HPDE6-E6E7 (cell line): ENCODE measurements around the gene TBC1D25.

Experiments
- DNase-seq: peaks from one replicate; pipeline ENCODE4 v3.0.0; 2011; ENCODE audit warnings: missing footprints; ENCODE audit errors: extremely low spot score

Gene TBC1D25

GRCh38 chrX:48539345-48540027 is at the start of gene TBC1D25:
Gene TBC1D25 (plus strand): TSS chrX:48539714. CDS start chrX:48539798, 84 bp downstream.
- peak; percentile 75 for DNase-seq

GRCh38 chrX:48489892-48490291 is 49.6 kb upstream of the TBC1D25 start:
- DNase-seq: no peak

- no peak for DNase-seq
Measured at GRCh38 chrX:48490661-48491060, 48.9 kb upstream of the TBC1D25 start.

- DNase-seq: no peak
Measured at GRCh38 chrX:48491809-48492208, 47.7 kb upstream of the TBC1D25 start.

- DNase-seq: no peak
Measured at GRCh38 chrX:48492293-48492910, 47.1 kb upstream of the TBC1D25 start.

- DNase-seq: no peak
Measured at GRCh38 chrX:48493890-48494364, 45.6 kb upstream of the TBC1D25 start.

GRCh38 chrX:48496660-48497059 is 42.9 kb upstream of the TBC1D25 start:
- no peak for DNase-seq

GRCh38 chrX:48497871-48498270 is 41.6 kb upstream of the TBC1D25 start:
- no peak for DNase-seq

GRCh38 chrX:48498374-48498809 is 41.1 kb upstream of the TBC1D25 start:
- DNase-seq: no peak

GRCh38 chrX:48504261-48504660 is 35.3 kb upstream of the TBC1D25 start:
- no peak for DNase-seq

GRCh38 chrX:48505481-48505880 is 34.0 kb upstream of the TBC1D25 start:
- no peak for DNase-seq

- DNase-seq: no peak
Measured at GRCh38 chrX:48507246-48507645, 32.3 kb upstream of the TBC1D25 start.

GRCh38 chrX:48508400-48509244 is 30.9 kb upstream of the TBC1D25 start, which contains the start of gene PORCN:
Gene PORCN (plus strand): TSS chrX:48508992. CDS start chrX:48509821, 829 bp downstream.
- peak; percentile 54 for DNase-seq

- DNase-seq: no peak
Measured at GRCh38 chrX:48509245-48509590, 30.3 kb upstream of the TBC1D25 start.

- DNase-seq: no peak
Measured at GRCh38 chrX:48509619-48510018, 29.9 kb upstream of the TBC1D25 start.

- no peak for DNase-seq
Measured at GRCh38 chrX:48511560-48511959, 28.0 kb upstream of the TBC1D25 start.

- DNase-seq: no peak
Measured at GRCh38 chrX:48512371-48512935, 27.1 kb upstream of the TBC1D25 start.

GRCh38 chrX:48513670-48514069 is 25.8 kb upstream of the TBC1D25 start:
- DNase-seq: no peak

GRCh38 chrX:48514126-48514806 is 25.2 kb upstream of the TBC1D25 start:
- DNase-seq: no peak

- no peak for DNase-seq
Measured at GRCh38 chrX:48514868-48515460, 24.6 kb upstream of the TBC1D25 start.

- no peak for DNase-seq
Measured at GRCh38 chrX:48515842-48516241, 23.7 kb upstream of the TBC1D25 start.
